ENCODE measurements around the gene CORIN.

- TF ChIP-seq CTCF (conservative IDR thresholded peaks at IDR 0.05; ENCODE audit: low read depth, low read length) = no peak
- TF ChIP-seq EZH2 (IDR thresholded peaks at IDR 0.05; ENCODE audit: borderline replicate concordance, low read depth, low read length, poor library complexity, severe bottlenecking) = no peak
Observed at GRCh38 chr4:47733302-47734175, 104.3 kb downstream of the CORIN start.

Measured in A673 (cell line).